K562 (cell line): Measurements from ENCODE around the gene AKT2. TPM values are rescaled to one million over a fixed set of nuclear protein-coding genes. Genes with fewer than 3 reads are reported as not detected.
A peak's percentile ranks its signal among the peaks of the same experiment; 100 is the strongest.

Experiments
- AFF1 ChIP-seq, 2 experiments: fragments of 450-650 bp; IDR thresholded peaks; 2 replicates each; pipeline ENCODE4 v1.6.1; 2018; ENCODE audit warnings: mild to moderate bottlenecking in 2 of 2, low read depth in 1 of 2; ENCODE audit not compliant: partially characterized antibody in 2 of 2
- CLOCK ChIP-seq: fragments of 250-450 bp; sonication (Bioruptor Pico); IDR thresholded peaks from 2 replicates; pipeline ENCODE4 v1.4.0; 2020; ENCODE audit warnings: mild to moderate bottlenecking, moderate library complexity, borderline replicate concordance
- E2F3 ChIP-seq: fragments of 250-450 bp; sonication (Bioruptor Pico); IDR thresholded peaks from 2 replicates; pipeline ENCODE4 v1.4.0; 2020; ENCODE audit warnings: mild to moderate bottlenecking
- ELK1 ChIP-seq: sonication (generic); formaldehyde crosslinking; IDR thresholded peaks from 2 replicates; pipeline ENCODE4 v1.8.1; 2022; ENCODE audit warnings: missing genetic modification reagents
- HDGF ChIP-seq: fragments of 450-650 bp; IDR thresholded peaks from 2 replicates; pipeline ENCODE4 v1.6.1; 2016
- ILF3 ChIP-seq: fragments of 450-650 bp; IDR thresholded peaks from 2 replicates; pipeline ENCODE4 v1.6.1; 2018; ENCODE audit warnings: antibody characterized with exemption, mild to moderate bottlenecking, moderate library complexity, borderline replicate concordance
- MAFF ChIP-seq: IDR thresholded peaks from 2 replicates; pipeline ENCODE4 v1.6.1; 2012; ENCODE audit warnings: low read length, improper control_type of control experiment
- MAZ ChIP-seq, 2 experiments: fragments of 450-650 bp in 1 of 2; sonication (generic) in 1 of 2; formaldehyde crosslinking; IDR thresholded peaks in 1 of 2; conservative IDR thresholded peaks in 1 of 2; 2 replicates each; pipeline versions ENCODE4 v1.4.0 to v1.5.0; 2020; ENCODE audit warnings: mild to moderate bottlenecking in 1 of 2, missing genetic modification reagents in 1 of 2
- MNT ChIP-seq, 2 experiments: fragments of 450-650 bp; conservative IDR thresholded peaks; 2 replicates each; pipeline ENCODE4 v1.6.1; 2017; ENCODE audit warnings: mild to moderate bottlenecking in 2 of 2, moderate library complexity in 2 of 2
- PRDM10 ChIP-seq: fragments of 450-650 bp; IDR thresholded peaks from 2 replicates; pipeline ENCODE4 v1.6.1; 2018; ENCODE audit not compliant: partially characterized antibody
- SREBF2 ChIP-seq: sonication (generic); formaldehyde crosslinking; IDR thresholded peaks from 2 replicates; pipeline ENCODE4 v1.4.0; 2020; ENCODE audit warnings: mild to moderate bottlenecking, missing genetic modification reagents
- ZNF133 ChIP-seq: fragments of 250-450 bp; sonication (Bioruptor Pico); IDR thresholded peaks from 2 replicates; pipeline ENCODE4 v1.4.0; 2020; ENCODE audit warnings: mild to moderate bottlenecking
- polyA plus RNA-seq, 8 experiments: library from polyadenylated mRNA; depleted of rRNA in 4 of 8; stranded (reverse) in 5 of 8; unstranded in 3 of 8; fragments of >200 nt; fragmentation: Nextera tagmentation in 2 of 8; fragmentation: Illumina TruSeq in 1 of 8; extraction: Ambion mirVana in 2 of 8; extraction: Trizol in 1 of 8; gene quantifications; 2 replicates each; pipeline versions ENCODE4 v1.2.1 to v1.2.3, GENCODE V29; 2011 to 2014; ENCODE audit warnings: inconsistent platforms in 1 of 8, missing spikeins in 1 of 8
- total RNA-seq, 7 experiments: library from RNA; depleted of rRNA in 6 of 7; stranded (reverse); fragments of >200 nt in 6 of 7; fragmentation: Illumina TruSeq in 2 of 7; extraction: Trizol in 2 of 7; gene quantifications; 2 replicates each; pipeline versions ENCODE4 v1.2.1 to v1.2.3, GENCODE V29; 2011 to 2021; ENCODE audit warnings: low replicate concordance in 1 of 7

AKT2 gene
- total and polyA plus RNA-seq, 9 of the 15 experiments (the other 6 are each of a cell fraction or from before 2014, with no cell fraction given): 1.1 to 132 (median 67.7) TPM

GRCh38 chr19:40190891-40191835 is 94.0 kb downstream of the AKT2 start, which contains the start of gene MAP3K10 (continued):
- peak in 1 of 2 experiments; percentile 91 for TF ChIP-seq AFF1 (IDR thresholded peaks at IDR 0.05; ENCODE audit: low read depth in 1 of 2, partially characterized antibody in 2 of 2)
- TF ChIP-seq SREBF2 (CRISPR knock-in tag): no peak
- TF ChIP-seq MAFF: no peak
- TF ChIP-seq ZNF133 (CRISPR knock-in tag): no peak
- TF ChIP-seq ELK1 (CRISPR knock-in tag): no peak
- TF ChIP-seq PRDM10: peak; percentile 97
- no peak for TF ChIP-seq HDGF
- TF ChIP-seq E2F3 (CRISPR knock-in tag): no peak
- TF ChIP-seq MNT (conservative IDR thresholded peaks at IDR 0.05): peak; percentile 26 to 69; a peak in 2 of 4 replicates
- TF ChIP-seq ILF3: no peak
- peak; percentile 72 to 83; a peak in 3 of 4 replicates for TF ChIP-seq MAZ (CRISPR knock-in tag; conservative IDR thresholded peaks at IDR 0.05 in 1 of 2, IDR thresholded peaks at IDR 0.05 in 1 of 2)
- no peak for TF ChIP-seq CLOCK (CRISPR knock-in tag)
